HG02798 (cell line): ENCODE data around the gene VPS52.

ENCODE experiments used
- ATAC-seq: cut with Tn5 transposase; IDR thresholded peaks from one replicate; pipeline ENCODE4 v1.9.1; 2021; ENCODE audit warnings: mild to moderate bottlenecking; ENCODE audit not compliant: unreplicated experiment, poor library complexity

Gene VPS52

GRCh38 chr6:33201935-33202334, 69.7 kb downstream of the VPS52 start:
- ATAC-seq: no peak

DNA sequence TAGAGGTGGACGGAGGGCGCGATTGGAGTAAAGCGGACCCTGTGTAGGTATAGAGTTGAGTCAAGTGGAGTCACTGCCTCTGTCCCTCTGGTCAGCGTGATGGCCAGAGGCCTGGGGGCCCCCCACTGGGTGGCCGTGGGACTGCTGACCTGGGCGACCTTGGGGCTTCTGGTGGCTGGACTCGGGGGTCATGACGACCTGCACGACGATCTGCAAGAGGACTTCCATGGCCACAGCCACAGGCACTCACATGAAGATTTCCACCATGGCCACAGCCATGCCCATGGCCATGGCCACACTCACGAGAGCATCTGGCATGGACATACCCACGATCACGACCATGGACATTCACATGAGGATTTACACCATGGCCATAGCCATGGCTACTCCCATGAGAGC, 70.5 kb downstream of the VPS52 start:
- no peak for ATAC-seq
